ENCODE results near the gene PRSS2. TPM values are rescaled to one million over a fixed set of nuclear protein-coding genes. Genes with fewer than 3 reads are reported as not detected.
"Not testable (repeated sequence)": the region's sequence is repeated elsewhere in the genome, so short reads cannot be mapped to it uniquely, and the experiment has no call there.

The PRSS2 gene
- polyA plus RNA-seq, 1 of the 3 experiments (the other 2 are of a cell fraction), result not detected

- Histone ChIP-seq H3K4me2 (no peak overlapping the region), H4K20me1 (ENCODE audit: insufficient read depth) (no peaks in the 10 kb centered on the region), H3K9me3 (no peaks in the 10 kb centered on the region), H2AFZ (ENCODE audit: low read depth) (no peak overlapping the region), H3K36me3 (replicated peaks in 1 of 2; ENCODE audit: control insufficient read depth in 1 of 2, insufficient read depth in 2 of 2, low read length in 1 of 2) (no peaks in the 10 kb centered on the region), H3K27ac (ENCODE audit: low read depth in 2 of 2, low read length in 1 of 2) (no peak overlapping the region), H3K9me2 (no peaks in the 10 kb centered on the region), H3K4me1 (ENCODE audit: control insufficient read depth in 1 of 2, insufficient read depth in 2 of 2, low read depth in 1 of 2, low read length in 1 of 2) (peaks cover 0 to 10% of the 10 kb centered on the region in 2 experiments; a peak in 1 of 4 replicates), H3K9ac (no peak overlapping the region), H3K4me3 (ENCODE audit: low read depth in 2 of 2, low read length in 1 of 2) (no peak overlapping the region), H3K27me3 (ENCODE audit: insufficient read depth) (peaks cover 38% of the 10 kb centered on the region; the same call in 1 of the 2 replicates), H3K79me2 (ENCODE audit: insufficient read depth) (no peaks in the 10 kb centered on the region), H3F3A (replicated peaks; ENCODE audit: insufficient read depth) (no peaks in the 10 kb centered on the region)
- CTCF ChIA-PET, result interaction anchor here (1.2 to 1.9 kb wide), 3 partner anchors 21 to 219 kb away, joined by 3 to 4 read pairs (median 4); no protein-coding TSS in a partner anchor
- POLR2A ChIA-PET, result no interaction called here
- no peak for TF ChIP-seq RXRA (IDR thresholded peaks at IDR 0.05; ENCODE audit: borderline replicate concordance, low read depth)
- no peak for TF ChIP-seq USF2 (IDR thresholded peaks at IDR 0.05; ENCODE audit: borderline replicate concordance, low read depth, low read length)
- TF ChIP-seq YY1 (IDR thresholded peaks at IDR 0.05; ENCODE audit: low read depth), result no peak
- no peak for TF ChIP-seq REST (IDR thresholded peaks at IDR 0.05; ENCODE audit: low read depth, low read length)
- no peak for TF ChIP-seq TEAD4 (IDR thresholded peaks at IDR 0.05; ENCODE audit: borderline replicate concordance, insufficient read depth)
- no peak for TF ChIP-seq RAD21 (IDR thresholded peaks at IDR 0.05; ENCODE audit: low read length)
- 11% methylated on average over 8 of the region's 8 CpGs for WGBS (ENCODE audit: low lambda C conversion rate)
- no peak for DNase-seq
Measured at GRCh38 chr7:142753366-142753765, 17.4 kb upstream of the PRSS2 start.

- H3K79me2 ChIP-seq (ENCODE audit: insufficient read depth); H3K4me3 ChIP-seq (ENCODE audit: low read depth in 2 of 2, low read length in 1 of 2); H3K9me2 ChIP-seq; H3K36me3 ChIP-seq (replicated peaks in 1 of 2; ENCODE audit: control insufficient read depth in 1 of 2, insufficient read depth in 2 of 2, low read length in 1 of 2); POLR2A ChIA-PET; H3K27ac ChIP-seq (ENCODE audit: low read depth in 2 of 2, low read length in 1 of 2); H3K9ac ChIP-seq; H4K20me1 ChIP-seq (ENCODE audit: insufficient read depth); H2AFZ ChIP-seq (ENCODE audit: low read depth); H3K9me3 ChIP-seq; H3K4me2 ChIP-seq; H3F3A ChIP-seq (replicated peaks; ENCODE audit: insufficient read depth): not testable (repeated sequence)
- CTCF ChIA-PET, result interaction anchor here (1.2 to 1.9 kb wide), 3 partner anchors 20 to 219 kb away, joined by 3 to 4 read pairs (median 4); no protein-coding TSS in a partner anchor
- Histone ChIP-seq H3K4me1 (ENCODE audit: control insufficient read depth in 1 of 2, insufficient read depth in 2 of 2, low read depth in 1 of 2, low read length in 1 of 2) (peaks cover 0 to 10% of the 10 kb centered on the region in 2 experiments; a peak in 1 of 4 replicates), H3K27me3 (ENCODE audit: insufficient read depth) (peaks cover 34% of the 10 kb centered on the region; the same call in 1 of the 2 replicates)
- DNase-seq, result peak; percentile 34
- TF ChIP-seq TCF12 (IDR thresholded peaks at IDR 0.05), result peak; percentile 22; the same call in 1 of the 2 replicates
- 0 out of 2 replicates have a peak, but pooled peaks have one; percentile 26 for TF ChIP-seq GATA2 (CRISPR knock-in tag; IDR thresholded peaks at IDR 0.05)
- 2% methylated on average over 5 of the region's 5 CpGs for WGBS (ENCODE audit: low lambda C conversion rate)
Measured at GRCh38 chr7:142753925-142754491, 16.8 kb upstream of the PRSS2 start.
